CD4-positive, alpha-beta T cell (primary cell): ENCODE data around the gene MSMP. TPM values are rescaled to one million over a fixed set of nuclear protein-coding genes. Genes with fewer than 3 reads are reported as not detected.

Experiments used
- ATAC-seq: fragments of 200-7000 bp; cut with Tn5 transposase; one replicate; pipeline ENCODE4 v1.10.0; 2022; ENCODE audit warnings: mild to moderate bottlenecking; ENCODE audit not compliant: poor library complexity
- CTCF ChIA-PET: fragments of 350-600 bp; sonication (Branson Sonifier 250); formaldehyde crosslinking; loops from one replicate; lab custom pipeline; 2021; ENCODE audit warnings: antibody characterized with exemption, inconsistent platforms; lab: Charles Lee
- POLR2A ChIA-PET: fragments of 350-600 bp; sonication (Branson Sonifier 250); formaldehyde crosslinking; loops from one replicate; lab custom pipeline; 2021; ENCODE audit warnings: antibody characterized with exemption, inconsistent platforms; lab: Charles Lee
- DNase-seq, 14 experiments: peaks; one replicate each; pipeline ENCODE4 v3.0.0-alpha.2; 2013 to 2020; ENCODE audit warnings: mixed read lengths in 2 of 14
- H3K27ac ChIP-seq, 2 donors: one replicate each; pipeline versions ENCODE4 v1.5.1 to v1.7.0; 2013; ENCODE audit warnings: low read length in 2 of 2, low read depth in 1 of 2, mild to moderate bottlenecking in 1 of 2
- H3K27me3 ChIP-seq, 2 experiments: 1 replicate in 1 of 2; 2 replicates in 1 of 2; pipeline versions ENCODE4 v1.6.1 to v1.7.0; 2013; ENCODE audit warnings: low read length in 2 of 2, control low read depth in 1 of 2, mild to moderate bottlenecking in 1 of 2, moderate library complexity in 1 of 2; ENCODE audit not compliant: insufficient read depth in 2 of 2, control insufficient read depth in 1 of 2
- H3K36me3 ChIP-seq: one replicate; pipeline ENCODE4 v1.6.1; 2013; ENCODE audit warnings: low read length, control low read depth; ENCODE audit not compliant: insufficient read depth
- H3K4me1 ChIP-seq: one replicate; pipeline ENCODE4 v1.6.1; 2013; ENCODE audit warnings: low read length, control low read depth; ENCODE audit not compliant: insufficient read depth
- H3K4me3 ChIP-seq: one replicate; pipeline ENCODE4 v1.5.1; 2013; ENCODE audit warnings: mild to moderate bottlenecking, low read length, moderate library complexity
- H3K9me3 ChIP-seq, 2 experiments: 1 replicate in 1 of 2; 2 replicates in 1 of 2; pipeline versions ENCODE4 v1.6.1 to v1.7.0; 2013; ENCODE audit warnings: low read length in 2 of 2, mild to moderate bottlenecking in 2 of 2, control low read depth in 1 of 2, moderate library complexity in 1 of 2; ENCODE audit not compliant: control insufficient read depth in 1 of 2, insufficient read depth in 1 of 2
- H3K27ac Mint-ChIP-seq: one replicate; pipeline ENCODE4 v1.8.0; 2020; ENCODE audit warnings: mixed read lengths
- H3K27me3 Mint-ChIP-seq: one replicate; pipeline ENCODE4 v1.8.0; 2021; ENCODE audit warnings: mixed read lengths
- H3K36me3 Mint-ChIP-seq: one replicate; pipeline ENCODE4 v1.8.0; 2021; ENCODE audit warnings: low read depth, mixed read lengths
- H3K4me1 Mint-ChIP-seq: one replicate; pipeline ENCODE4 v1.8.0; 2021; ENCODE audit warnings: low read depth, mixed read lengths
- H3K4me3 Mint-ChIP-seq: one replicate; pipeline ENCODE4 v1.8.0; 2020; ENCODE audit warnings: mild to moderate bottlenecking, mixed read lengths
- H3K9me3 Mint-ChIP-seq: one replicate; pipeline ENCODE4 v1.8.0; 2020; ENCODE audit warnings: mixed read lengths
- intact Hi-C, 2 experiments: fragments of 100-400 bp; cut with DNase I in 1 of 2; cut with micrococcal nuclease in 1 of 2; formaldehyde crosslinking; loops; one replicate each; pipeline versions ENCODE4 v1.15.1 to v1.9.0; 2023 to 2025; cut with DNase I, micrococcal nuclease
- total RNA-seq, 174 experiments: library from RNA in 2 of 174; stranded (reverse) in 2 of 174; gene quantifications; one replicate each; pipeline ENCODE4 v1.2.3 and lab custom pipeline; 2021 to 2026
- TF ChIP-seq, protein P1 (sequence below): fragments of 200-600 bp; IDR thresholded peaks from one replicate; pipeline ENCODE4 v1.8.0; 2022; ENCODE audit warnings: antibody characterized with exemption, mild to moderate bottlenecking

MSMP gene
- total RNA-seq, 2 experiments from 2014 or later: not detected

DNA sequence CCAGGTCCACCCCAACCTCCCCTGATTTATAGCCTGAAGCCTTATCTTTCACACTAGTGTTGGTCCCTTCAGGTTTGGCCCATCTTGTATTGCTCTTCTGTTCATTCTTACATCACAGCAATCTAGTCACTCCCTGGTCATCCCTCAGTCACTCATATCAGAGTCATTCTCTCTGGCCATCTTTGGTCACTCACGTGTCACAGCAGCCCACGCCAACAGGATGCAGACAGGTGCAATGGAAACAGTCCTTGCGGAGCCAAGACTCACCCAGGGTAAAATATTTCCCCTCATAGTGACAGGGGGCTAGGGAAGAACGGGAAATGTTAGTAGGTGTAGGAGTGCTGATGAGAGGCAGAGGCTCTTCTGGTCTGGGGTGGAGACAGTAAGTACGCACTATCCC lies 610 bp downstream of the MSMP start:
- no peaks in the 10 kb centered on the region for H3K9me3 Mint-ChIP-seq
- TF ChIP-seq, protein P1, sequence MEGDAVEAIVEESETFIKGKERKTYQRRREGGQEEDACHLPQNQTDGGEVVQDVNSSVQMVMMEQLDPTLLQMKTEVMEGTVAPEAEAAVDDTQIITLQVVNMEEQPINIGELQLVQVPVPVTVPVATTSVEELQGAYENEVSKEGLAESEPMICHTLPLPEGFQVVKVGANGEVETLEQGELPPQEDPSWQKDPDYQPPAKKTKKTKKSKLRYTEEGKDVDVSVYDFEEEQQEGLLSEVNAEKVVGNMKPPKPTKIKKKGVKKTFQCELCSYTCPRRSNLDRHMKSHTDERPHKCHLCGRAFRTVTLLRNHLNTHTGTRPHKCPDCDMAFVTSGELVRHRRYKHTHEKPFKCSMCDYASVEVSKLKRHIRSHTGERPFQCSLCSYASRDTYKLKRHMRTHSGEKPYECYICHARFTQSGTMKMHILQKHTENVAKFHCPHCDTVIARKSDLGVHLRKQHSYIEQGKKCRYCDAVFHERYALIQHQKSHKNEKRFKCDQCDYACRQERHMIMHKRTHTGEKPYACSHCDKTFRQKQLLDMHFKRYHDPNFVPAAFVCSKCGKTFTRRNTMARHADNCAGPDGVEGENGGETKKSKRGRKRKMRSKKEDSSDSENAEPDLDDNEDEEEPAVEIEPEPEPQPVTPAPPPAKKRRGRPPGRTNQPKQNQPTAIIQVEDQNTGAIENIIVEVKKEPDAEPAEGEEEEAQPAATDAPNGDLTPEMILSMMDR: no peak
- ChIA-PET POLR2A (interaction anchor here (0.8 kb wide), 1 partner anchor 58 kb away, joined by 3 read pairs; the partner anchor contains the start of gene SPAG8), CTCF (no interaction called here)
- peaks cover 38% of the 10 kb centered on the region for H3K4me1 ChIP-seq
- peaks cover 56% of the 10 kb centered on the region for H3K36me3 Mint-ChIP-seq
- H3K27me3 ChIP-seq: no peaks in the 10 kb centered on the region
- no peak overlapping the region for H3K27ac ChIP-seq
- intact Hi-C loops: no loop called here
- H3K9me3 ChIP-seq: no peaks in the 10 kb centered on the region
- no peaks in the 10 kb centered on the region for H3K27me3 Mint-ChIP-seq
- H3K4me3 ChIP-seq: no peak overlapping the region
- no peak for ATAC-seq
- no peak for DNase-seq
- peaks cover 43% of the 10 kb centered on the region for H3K36me3 ChIP-seq
- peak overlapping the region; percentile 43 for H3K27ac Mint-ChIP-seq
- H3K4me3 Mint-ChIP-seq: peak overlapping the region; percentile 46
- H3K4me1 Mint-ChIP-seq: peaks cover 46% of the 10 kb centered on the region

DNA sequence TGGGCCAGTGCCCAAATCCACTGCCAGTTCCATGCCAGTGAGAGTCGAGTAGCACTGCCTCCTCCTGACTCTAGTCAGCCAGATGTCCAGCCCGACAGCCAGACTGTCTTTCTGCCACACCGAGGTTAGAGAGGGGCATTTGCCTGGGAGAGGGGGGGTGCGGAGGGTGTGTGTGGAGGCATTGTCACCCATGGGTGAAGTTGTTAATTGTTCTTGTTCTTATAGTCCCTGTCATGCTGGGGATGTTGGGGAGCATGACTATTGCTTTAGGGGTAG lies 3.9 kb downstream of the MSMP start:
- H3K9me3 ChIP-seq: no peaks in the 10 kb centered on the region
- Mint-ChIP-seq H3K27ac (peak overlapping the region; percentile 88), H3K4me3 (peak overlapping the region; percentile 99), H3K27me3 (no peaks in the 10 kb centered on the region), H3K36me3 (peaks cover 52% of the 10 kb centered on the region), H3K4me1 (peaks cover 51% of the 10 kb centered on the region), H3K9me3 (no peaks in the 10 kb centered on the region)
- TF ChIP-seq, protein P1: no peak
- ChIA-PET CTCF (interaction anchor here (1.0 to 3.5 kb wide), 8 partner anchors 15 to 146 kb away, joined by 3 to 32 read pairs (median 8); partner anchors contain the start of genes CREB3 and TLN1), POLR2A (interaction anchor here (1.3 to 4.2 kb wide), 6 partner anchors 14 to 103 kb away, joined by 4 to 73 read pairs (median 18); partner anchors contain the start of genes ARHGEF39, CREB3, SPAG8 and TLN1)
- H3K4me3 ChIP-seq: peak overlapping the region; percentile 98
- H3K4me1 ChIP-seq: peaks cover 48% of the 10 kb centered on the region
- no peaks in the 10 kb centered on the region for H3K27me3 ChIP-seq
- peak overlapping the region; percentile 65 to 85 for H3K27ac ChIP-seq
- ATAC-seq: no peak
- peaks cover 43% of the 10 kb centered on the region for H3K36me3 ChIP-seq
- intact Hi-C loops: no loop called here
- no peak for DNase-seq

DNA sequence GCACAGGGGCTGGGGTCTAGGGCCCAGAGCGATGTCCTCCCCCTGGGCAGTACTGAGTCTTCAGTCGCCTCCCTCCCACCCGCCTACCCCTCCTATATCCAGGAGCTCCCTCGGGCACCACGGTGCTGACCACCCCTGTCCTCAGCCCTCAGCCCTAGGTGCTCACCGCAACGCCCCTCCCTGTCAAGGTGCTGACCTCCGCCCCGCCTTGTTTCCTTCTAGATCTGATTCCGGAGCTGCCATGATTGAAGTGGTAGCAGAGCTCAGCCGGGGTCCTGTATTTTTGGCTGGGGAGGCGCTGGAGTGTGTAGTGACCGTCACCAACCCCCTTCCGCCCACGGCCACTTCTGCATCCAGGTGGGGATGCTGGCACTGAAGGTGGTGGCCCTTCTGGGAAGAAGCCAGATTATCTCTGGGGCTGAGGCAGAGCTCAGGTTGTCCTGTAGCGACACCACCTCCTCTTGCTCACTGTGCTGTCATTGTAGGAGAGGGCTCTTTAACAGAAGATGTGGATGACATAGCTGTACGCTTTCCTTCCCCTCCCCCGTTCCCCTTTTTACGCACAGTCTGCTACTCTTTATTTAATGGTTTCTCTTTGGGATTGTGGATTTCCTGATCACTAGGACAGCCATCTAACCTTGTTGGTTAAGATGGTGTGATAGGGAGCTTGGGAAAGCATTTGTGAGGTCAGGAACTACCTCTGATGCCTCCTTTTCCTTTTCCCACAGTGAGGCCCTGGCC lies 4.4 kb downstream of the MSMP start:
- TF ChIP-seq, protein P1: no peak
- DNase-seq (peak in 11 of 14 experiments; percentile 20 to 72 (median 38)), ATAC-seq (peak; percentile 77)
- H3K27ac ChIP-seq: peak overlapping the region; percentile 65 to 85
- H3K27me3 ChIP-seq: no peaks in the 10 kb centered on the region
- peaks cover 48% of the 10 kb centered on the region for H3K4me1 ChIP-seq
- Mint-ChIP-seq H3K27ac (peak overlapping the region; percentile 88), H3K36me3 (peaks cover 54% of the 10 kb centered on the region), H3K4me1 (peaks cover 51% of the 10 kb centered on the region), H3K27me3 (no peaks in the 10 kb centered on the region), H3K4me3 (peak overlapping the region; percentile 99), H3K9me3 (no peaks in the 10 kb centered on the region)
- no peaks in the 10 kb centered on the region for H3K9me3 ChIP-seq
- intact Hi-C loops: loop anchor here (1.0 to 10.0 kb wide), 6 partner anchors 13 to 1225 kb away; partner anchors contain the start of genes CREB3 (in 2 of the 2), TLN1 (in 2 of the 2), ENHO (in 1 of the 2) and SPAG8 (in 1 of the 2)
- H3K4me3 ChIP-seq: peak overlapping the region; percentile 98
- H3K36me3 ChIP-seq: peaks cover 44% of the 10 kb centered on the region
- ChIA-PET CTCF (interaction anchor here (0.6 to 3.5 kb wide), 10 partner anchors 14 to 670 kb away, joined by 3 to 32 read pairs (median 6); partner anchors contain the start of genes CREB3, FANCG and TLN1), POLR2A (interaction anchor here (0.6 to 4.2 kb wide), 11 partner anchors 9 to 1717 kb away, joined by 3 to 73 read pairs (median 10); partner anchors contain the start of genes ARHGEF39, CCDC107, CREB3 and RMRP)
